Central memory CD8-positive, alpha-beta T cell (primary cell): Measurements from ENCODE around the gene RNF133.

Source experiments
- ATAC-seq: fragments of 150-1000 bp; cut with Tn5 transposase; replicated peaks from 2 replicates; pipeline ENCODE4 v1.10.0; 2022; ENCODE audit warnings: mild to moderate bottlenecking, moderate FRiP score, moderate number of reproducible peaks; ENCODE audit not compliant: poor library complexity, severe bottlenecking; ENCODE audit errors: extremely low read depth
- DNase-seq, 2 donors: peaks; one replicate each; pipeline ENCODE4 v3.0.0; 2021; ENCODE audit warnings: low spot score in 2 of 2
- H3K27ac Mint-ChIP-seq: one replicate; pipeline ENCODE4 v1.8.0; 2022; ENCODE audit warnings: low read depth, mild to moderate bottlenecking, moderate library complexity, mixed read lengths
- H3K27me3 Mint-ChIP-seq: one replicate; pipeline ENCODE4 v1.8.0; 2022; ENCODE audit warnings: mixed read lengths
- H3K36me3 Mint-ChIP-seq: one replicate; pipeline ENCODE4 v1.8.0; 2022; ENCODE audit warnings: mild to moderate bottlenecking, moderate library complexity, mixed read lengths; ENCODE audit not compliant: insufficient read depth
- H3K4me1 Mint-ChIP-seq: one replicate; pipeline ENCODE4 v1.8.0; 2022; ENCODE audit warnings: mixed read lengths
- H3K4me3 Mint-ChIP-seq: one replicate; pipeline ENCODE4 v1.8.0; 2022; ENCODE audit warnings: mild to moderate bottlenecking, moderate library complexity, mixed read lengths
- H3K9me3 Mint-ChIP-seq: one replicate; pipeline ENCODE4 v1.8.0; 2022; ENCODE audit warnings: mixed read lengths

RNF133 gene

DNA sequence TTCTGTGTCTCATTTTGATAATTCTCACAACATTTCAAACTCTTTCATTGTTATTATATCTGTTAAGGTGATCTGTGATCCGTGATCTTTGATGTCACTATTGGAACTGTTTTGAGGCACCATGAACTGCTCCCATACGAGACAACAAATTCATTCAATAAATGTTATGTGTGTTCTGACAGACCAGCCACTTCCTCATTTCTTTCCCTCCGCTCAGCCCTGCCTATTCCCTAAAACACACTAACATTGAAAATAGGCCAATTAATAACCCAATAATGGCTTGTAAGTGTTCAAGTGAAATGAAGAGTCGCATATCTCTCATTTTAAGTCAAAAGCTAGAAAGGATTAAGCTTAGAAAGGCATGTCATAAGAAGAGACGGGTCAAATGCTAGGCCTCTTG lies 45.2 kb downstream of the RNF133 start:
- no peaks in the 10 kb centered on the region for H3K27me3 Mint-ChIP-seq
- no peak for ATAC-seq
- H3K4me1 Mint-ChIP-seq = no peaks in the 10 kb centered on the region
- no peaks in the 10 kb centered on the region for H3K36me3 Mint-ChIP-seq
- DNase-seq = no peak
- H3K4me3 Mint-ChIP-seq = no peak overlapping the region
- H3K27ac Mint-ChIP-seq = no peak overlapping the region
- H3K9me3 Mint-ChIP-seq = peaks cover 7% of the 10 kb centered on the region

DNA sequence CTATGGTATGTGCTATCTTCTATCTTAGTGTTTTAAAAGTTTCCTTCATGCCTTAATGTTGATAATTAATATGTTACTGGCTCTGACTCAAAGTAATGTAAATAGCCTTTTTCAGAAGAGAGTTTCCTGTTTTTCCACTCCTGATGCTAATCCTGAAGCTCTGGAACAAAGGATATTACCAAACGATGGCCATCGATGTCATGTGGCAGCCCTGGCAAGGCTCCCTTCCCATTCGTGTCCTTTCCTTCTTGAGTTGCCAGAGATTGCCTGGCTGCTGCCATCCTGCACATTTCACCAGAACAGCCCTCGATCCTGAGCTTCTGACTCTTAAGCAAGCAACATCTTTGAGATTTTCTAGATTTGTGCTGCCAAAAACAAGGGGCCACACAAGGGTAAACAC lies 46.0 kb downstream of the RNF133 start:
- Mint-ChIP-seq H3K4me1 (no peaks in the 10 kb centered on the region), H3K27ac (no peak overlapping the region), H3K36me3 (no peaks in the 10 kb centered on the region), H3K9me3 (peaks cover 11% of the 10 kb centered on the region), H3K27me3 (no peaks in the 10 kb centered on the region), H3K4me3 (no peak overlapping the region)
- no peak for DNase-seq
- no peak for ATAC-seq

DNA sequence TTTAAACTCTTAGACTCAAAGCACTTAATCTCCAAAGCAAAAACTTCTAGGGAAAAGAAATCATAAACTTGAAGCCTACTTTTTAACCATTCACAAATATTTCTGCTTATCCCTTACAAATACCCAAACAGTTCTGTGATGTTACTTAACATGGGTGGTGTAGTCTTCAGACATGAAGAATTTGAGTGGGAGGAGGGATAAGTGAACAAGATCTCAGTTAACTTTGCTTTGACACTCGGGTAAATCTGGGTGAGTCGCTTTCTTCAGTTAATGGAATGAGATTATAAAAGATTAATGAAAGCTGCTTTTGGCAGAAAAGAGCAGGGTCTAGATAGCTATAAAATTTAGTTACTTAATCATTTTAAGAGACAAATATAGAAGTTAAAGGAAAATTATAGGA lies 47.5 kb downstream of the RNF133 start:
- Mint-ChIP-seq H3K27me3 (no peaks in the 10 kb centered on the region), H3K4me1 (no peaks in the 10 kb centered on the region), H3K27ac (no peak overlapping the region), H3K36me3 (no peaks in the 10 kb centered on the region), H3K9me3 (peaks cover 17% of the 10 kb centered on the region), H3K4me3 (no peak overlapping the region)
- ATAC-seq (no peak), DNase-seq (no peak)
